CD1c-positive myeloid dendritic cell (primary cell): ENCODE data around the gene STX17.
"Not testable (repeated sequence)": the region's sequence is repeated elsewhere in the genome, so short reads cannot be mapped to it uniquely, and the experiment has no call there.

Source experiments
- DNase-seq: peaks from one replicate; pipeline ENCODE4 v3.0.0-alpha.2; 2016; ENCODE audit errors: extremely low spot score

Gene STX17

GRCh38 chr9:99906403-99907207 lies at the start of gene STX17:
STX17 (plus strand) TSS chr9:99906654; CDS start chr9:99915240, 8,586 bp downstream.
- DNase-seq = peak; percentile 73

GRCh38 chr9:99857576-99857975 lies 48.9 kb upstream of the STX17 start:
- not testable (repeated sequence) for DNase-seq

GRCh38 chr9:99858087-99858486 lies 48.4 kb upstream of the STX17 start:
- no peak for DNase-seq

- no peak for DNase-seq
Observed at GRCh38 chr9:99859243-99859980, 47.0 kb upstream of the STX17 start.

GRCh38 chr9:99860266-99860665 lies 46.2 kb upstream of the STX17 start:
- DNase-seq = no peak

- DNase-seq = no peak
Observed at GRCh38 chr9:99863955-99864354, 42.5 kb upstream of the STX17 start.

- DNase-seq = no peak
Observed at GRCh38 chr9:99866398-99866797, 40.1 kb upstream of the STX17 start.

- no peak for DNase-seq
Observed at GRCh38 chr9:99867536-99867935, 38.9 kb upstream of the STX17 start.

GRCh38 chr9:99867968-99868367 lies 38.5 kb upstream of the STX17 start:
- no peak for DNase-seq

- no peak for DNase-seq
Observed at GRCh38 chr9:99868845-99869244, 37.6 kb upstream of the STX17 start.

GRCh38 chr9:99870126-99870525 lies 36.3 kb upstream of the STX17 start:
- no peak for DNase-seq

- DNase-seq = no peak
Observed at GRCh38 chr9:99873531-99873930, 32.9 kb upstream of the STX17 start.

- DNase-seq = no peak
Observed at GRCh38 chr9:99873943-99874584, 32.4 kb upstream of the STX17 start.

GRCh38 chr9:99876190-99876589 lies 30.3 kb upstream of the STX17 start:
- peak; percentile 30 for DNase-seq

GRCh38 chr9:99878651-99879050 lies 27.8 kb upstream of the STX17 start:
- no peak for DNase-seq

GRCh38 chr9:99881769-99882168 lies 24.7 kb upstream of the STX17 start:
- no peak for DNase-seq

- no peak for DNase-seq
Observed at GRCh38 chr9:99885747-99886146, 20.7 kb upstream of the STX17 start.

GRCh38 chr9:99889120-99889519 lies 17.3 kb upstream of the STX17 start:
- no peak for DNase-seq

GRCh38 chr9:99894826-99895225 lies 11.6 kb upstream of the STX17 start:
- DNase-seq = no peak

- no peak for DNase-seq
Observed at GRCh38 chr9:99895510-99895909, 10.9 kb upstream of the STX17 start.

- DNase-seq = no peak
Observed at GRCh38 chr9:99896119-99896518, 10.3 kb upstream of the STX17 start.

GRCh38 chr9:99903393-99903792 lies 3.1 kb upstream of the STX17 start:
- DNase-seq = no peak
